Heart left ventricle (tissue), 13 donors: ENCODE measurements around the gene PCSK2.

Experiments used
- CTCF ChIP-seq, 12 donors: fragments of 200-600 bp; sonication (generic) in 4 of 12; IDR thresholded peaks; one replicate each; pipeline versions ENCODE4 v1.5.0 to v1.8.0; 2018 to 2022; ENCODE audit warnings: antibody characterized with exemption in 12 of 12, mild to moderate bottlenecking in 5 of 12
- POLR2A ChIP-seq, 2 donors: fragments of 450-650 bp; IDR thresholded peaks; one replicate each; pipeline ENCODE4 v1.6.1; 2017; ENCODE audit warnings: antibody characterized with exemption in 2 of 2, mild to moderate bottlenecking in 2 of 2, moderate library complexity in 2 of 2
- donor health status: ischemic (EF 13 %, LVEDD 7.1; RV severe dilation, severe dysfunction).
- donor health status: DM: no; HTN: yes; CAD: no.
- donor health status: DM: no; HTN: no; CAD: no.
- donor health status: ischemic (EF 25% LVEDD 6.9; RV normal size, moderate dysfunction).
- donor health status: ischemic (EF 25% LVEDD 5.7; RV mildly dilated, moderate dysfunction).
- donor health status: ischemic (EF 35%, LVEDD 5.7; RV mildly dilated, moderate dysfunction).
- donor health status: nonischemic (EF 11% LVEDD 7.7; RV severe dilation, severe dysfunction).
- donor health status: DM: yes; HTN: yes; CAD: no.
- donor health status: PGD.
- donor health status: ischemic (EF 29% LVEDD 5.4; RV normal size, mild dysfunction).
- donor health status: nonischemic (EF 23%, LVEDD 6.1; RV moderate dilation, normal function).

- TF ChIP-seq CTCF (IDR thresholded peaks at IDR 0.05), result no peak
- no peak for TF ChIP-seq POLR2A (IDR thresholded peaks at IDR 0.05)
Measured at GRCh38 chr20:17443131-17443858, 216.5 kb downstream of the PCSK2 start.
